Epithelial cell of proximal tubule (primary cell): Measurements from ENCODE around the gene PDE4D. TPM values are rescaled to one million over a fixed set of nuclear protein-coding genes. Genes with fewer than 3 reads are reported as not detected.

Experiments
- DNase-seq: peaks from one replicate; pipeline ENCODE4 v3.0.0-alpha.2; 2011; ENCODE audit warnings: low read depth
- H3K4me3 ChIP-seq: 2 replicates; pipeline ENCODE4 v1.5.1; 2011; ENCODE audit warnings: low read depth, mild to moderate bottlenecking, low read length
- total RNA-seq: library from RNA; depleted of rRNA; stranded (reverse); fragments of >200 nt; gene quantifications from 2 replicates; pipeline ENCODE4 v1.2.3, GENCODE V29; 2015
- TF ChIP-seq, protein P1 (sequence below): conservative IDR thresholded peaks from 2 replicates; pipeline ENCODE4 v1.5.1; 2012; ENCODE audit warnings: low read depth, mild to moderate bottlenecking, low read length

The PDE4D gene
- total RNA-seq, 1 donor from 2014 or later = 18.4 TPM

DNA sequence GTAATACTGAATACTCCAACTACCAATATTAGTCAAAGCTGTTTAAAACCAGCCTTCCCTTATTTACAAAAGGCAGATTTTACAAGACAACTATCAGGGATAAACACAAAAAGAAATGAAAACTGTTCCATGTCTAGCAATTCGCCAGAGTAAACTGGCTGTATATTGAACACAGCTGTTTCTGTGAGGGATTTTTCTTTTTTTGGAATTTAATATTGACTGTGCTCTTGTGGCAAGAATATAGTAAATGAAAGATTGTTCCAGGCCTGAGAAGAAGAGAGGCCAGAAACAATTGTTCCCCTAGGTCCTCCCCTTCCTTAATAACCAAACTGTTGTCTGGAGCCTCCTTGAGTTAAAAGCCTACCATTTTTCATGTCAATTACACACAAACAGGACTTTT is 188.6 kb downstream of the PDE4D start:
- DNase-seq = no peak
- no peak overlapping the region for H3K4me3 ChIP-seq
- TF ChIP-seq, protein P1, sequence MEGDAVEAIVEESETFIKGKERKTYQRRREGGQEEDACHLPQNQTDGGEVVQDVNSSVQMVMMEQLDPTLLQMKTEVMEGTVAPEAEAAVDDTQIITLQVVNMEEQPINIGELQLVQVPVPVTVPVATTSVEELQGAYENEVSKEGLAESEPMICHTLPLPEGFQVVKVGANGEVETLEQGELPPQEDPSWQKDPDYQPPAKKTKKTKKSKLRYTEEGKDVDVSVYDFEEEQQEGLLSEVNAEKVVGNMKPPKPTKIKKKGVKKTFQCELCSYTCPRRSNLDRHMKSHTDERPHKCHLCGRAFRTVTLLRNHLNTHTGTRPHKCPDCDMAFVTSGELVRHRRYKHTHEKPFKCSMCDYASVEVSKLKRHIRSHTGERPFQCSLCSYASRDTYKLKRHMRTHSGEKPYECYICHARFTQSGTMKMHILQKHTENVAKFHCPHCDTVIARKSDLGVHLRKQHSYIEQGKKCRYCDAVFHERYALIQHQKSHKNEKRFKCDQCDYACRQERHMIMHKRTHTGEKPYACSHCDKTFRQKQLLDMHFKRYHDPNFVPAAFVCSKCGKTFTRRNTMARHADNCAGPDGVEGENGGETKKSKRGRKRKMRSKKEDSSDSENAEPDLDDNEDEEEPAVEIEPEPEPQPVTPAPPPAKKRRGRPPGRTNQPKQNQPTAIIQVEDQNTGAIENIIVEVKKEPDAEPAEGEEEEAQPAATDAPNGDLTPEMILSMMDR = no peak

DNA sequence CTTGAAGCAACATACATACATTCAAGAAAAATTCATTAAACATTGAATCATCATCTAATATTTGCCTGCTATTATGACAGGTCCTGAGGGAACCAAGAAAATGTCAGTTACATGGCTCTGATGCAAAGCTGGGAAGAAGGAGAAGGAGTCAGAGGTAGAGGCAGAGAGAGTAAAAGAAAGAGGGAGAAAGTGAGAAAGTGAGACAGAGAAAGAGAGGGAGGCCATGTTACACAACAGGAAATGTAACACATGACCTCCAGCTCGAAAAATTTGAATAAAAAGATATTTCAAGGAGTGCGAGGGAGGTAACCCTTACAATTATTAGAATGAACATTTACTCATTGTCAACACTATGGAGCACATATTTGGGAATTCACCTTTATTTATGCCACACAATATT is 189.7 kb downstream of the PDE4D start:
- no peak overlapping the region for H3K4me3 ChIP-seq
- DNase-seq = no peak
- TF ChIP-seq, protein P1 = no peak

DNA sequence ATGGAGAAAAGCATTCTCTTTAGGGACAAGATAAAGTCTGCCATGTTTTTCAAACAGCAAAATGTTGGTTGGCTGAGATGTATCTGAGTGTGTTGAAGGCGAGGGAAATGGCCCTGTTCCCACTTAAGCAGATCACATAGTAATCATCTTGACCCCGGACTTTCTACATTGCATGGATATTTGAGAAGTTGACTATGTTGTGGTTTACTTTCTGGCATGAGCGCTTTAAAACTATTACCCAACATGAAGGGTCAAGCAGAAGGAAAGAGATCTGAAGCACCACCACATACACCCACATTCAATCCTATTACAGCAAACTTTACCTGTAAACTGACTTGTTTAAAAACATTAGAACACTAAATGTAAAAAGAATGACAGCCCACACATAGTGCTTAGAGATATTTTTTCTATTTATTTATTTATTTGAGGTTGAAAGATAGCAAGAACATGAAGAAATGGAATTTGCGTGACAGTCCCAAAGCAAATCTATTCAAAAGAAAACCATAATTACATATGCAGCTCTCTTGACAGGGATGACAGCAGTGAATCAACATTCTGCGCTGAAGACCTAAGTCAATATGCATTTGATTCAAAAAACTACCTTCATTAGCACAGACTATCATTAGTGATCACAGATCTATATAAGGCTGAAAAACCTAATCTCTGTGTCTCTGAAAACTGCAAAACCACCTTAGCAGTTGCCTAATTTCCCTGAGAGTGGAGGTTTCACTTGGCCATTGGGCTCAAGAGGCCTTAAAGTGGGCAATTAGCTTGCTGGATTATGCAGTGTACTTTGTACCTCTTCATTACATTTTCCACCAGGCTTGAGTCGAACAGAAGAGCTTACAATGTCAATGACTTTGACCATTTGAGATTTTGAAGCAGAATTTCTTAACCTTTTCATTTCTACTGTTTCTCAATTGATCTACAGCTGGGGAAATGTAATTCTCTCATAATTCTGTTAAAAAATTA is 195.0 kb downstream of the PDE4D start:
- DNase-seq = no peak
- H3K4me3 ChIP-seq = no peak overlapping the region
- TF ChIP-seq, protein P1 = no peak

DNA sequence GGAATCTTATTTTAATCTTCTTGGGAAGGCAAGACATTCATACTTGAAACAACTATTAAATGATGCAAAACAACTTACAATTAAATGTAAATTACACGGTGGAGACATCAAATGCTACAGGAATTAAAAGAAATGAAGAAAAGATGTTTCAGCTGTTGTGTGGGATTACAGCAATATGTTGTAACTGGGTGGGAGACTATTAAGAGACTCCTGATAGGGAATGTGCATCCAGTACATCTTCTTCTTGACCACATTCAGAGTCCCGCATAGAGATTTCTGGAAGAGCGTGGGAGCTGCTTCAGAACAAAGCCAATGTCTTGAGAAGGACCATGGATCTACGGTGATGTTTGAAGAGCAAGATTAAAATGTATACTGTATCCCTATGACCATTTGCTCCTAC is 199.1 kb downstream of the PDE4D start:
- no peak overlapping the region for H3K4me3 ChIP-seq
- TF ChIP-seq, protein P1 = no peak
- DNase-seq = no peak

- no peak overlapping the region for H3K4me3 ChIP-seq
- TF ChIP-seq, protein P1 = no peak
- DNase-seq = no peak
Observed at GRCh38 chr5:59693492-59694309, 199.8 kb downstream of the PDE4D start.

- TF ChIP-seq, protein P1 = no peak
- DNase-seq = no peak
Observed at GRCh38 chr5:59685793-59686192, 207.7 kb downstream of the PDE4D start.

More at GRCh38 chr5:59685793-59686192, 207.7 kb downstream of the PDE4D start:
- no peak overlapping the region for H3K4me3 ChIP-seq
